ENCODE measurements around the gene MLH1.

Gene MLH1

GRCh38 chr3:36981006-36981405, 12.3 kb upstream of the MLH1 start:
- no peak for DNase-seq

GRCh38 chr3:36988356-36988755, 5.0 kb upstream of the MLH1 start:
- no peak for DNase-seq

GRCh38 chr3:36989005-36989404, 4.3 kb upstream of the MLH1 start:
- no peak for DNase-seq

- no peak for DNase-seq
Measured at GRCh38 chr3:36989568-36989967, 3.8 kb upstream of the MLH1 start.

- no peak for DNase-seq
Measured at GRCh38 chr3:36991147-36991546, 2.2 kb upstream of the MLH1 start.

GRCh38 chr3:36991923-36992805, 1.2 kb upstream of the MLH1 start:
- no peak for DNase-seq

- no peak for DNase-seq
Measured at GRCh38 chr3:36992806-36993325, 452 bp upstream of the MLH1 start, which contains the start of gene EPM2AIP1. Gene EPM2AIP1 (minus strand): TSS chr3:36993131. CDS start chr3:36993077, 54 bp downstream.

- DNase-seq: no peak
Measured at GRCh38 chr3:37014620-37015019, 21.3 kb downstream of the MLH1 start.

- no peak for DNase-seq
Measured at GRCh38 chr3:37015642-37016041, 22.3 kb downstream of the MLH1 start.

- DNase-seq: no peak
Measured at GRCh38 chr3:37016903-37017302, 23.6 kb downstream of the MLH1 start.

GRCh38 chr3:37017683-37018082, 24.4 kb downstream of the MLH1 start:
- no peak for DNase-seq

GRCh38 chr3:37024092-37024491, 30.8 kb downstream of the MLH1 start:
- no peak for DNase-seq

GRCh38 chr3:37024820-37025405, 31.6 kb downstream of the MLH1 start:
- DNase-seq: no peak

GRCh38 chr3:37025561-37026335, 32.4 kb downstream of the MLH1 start:
- no peak for DNase-seq

- DNase-seq: no peak
Measured at GRCh38 chr3:37026851-37027250, 33.5 kb downstream of the MLH1 start.

- no peak for DNase-seq
Measured at GRCh38 chr3:37028329-37028728, 35.0 kb downstream of the MLH1 start.

GRCh38 chr3:37029111-37029510, 35.8 kb downstream of the MLH1 start:
- no peak for DNase-seq

GRCh38 chr3:37029516-37030163, 36.3 kb downstream of the MLH1 start:
- no peak for DNase-seq

- no peak for DNase-seq
Measured at GRCh38 chr3:37030588-37030987, 37.3 kb downstream of the MLH1 start.

- DNase-seq: no peak
Measured at GRCh38 chr3:37031096-37031682, 37.9 kb downstream of the MLH1 start.

- DNase-seq: no peak
Measured at GRCh38 chr3:37032961-37033360, 39.6 kb downstream of the MLH1 start.

- no peak for DNase-seq
Measured at GRCh38 chr3:37037352-37037751, 44.0 kb downstream of the MLH1 start.

Measured in activated gamma-delta T cell (primary cell).